SK-N-SH (cell line): ENCODE data around the gene DOCK4. TPM values are rescaled to one million over a fixed set of nuclear protein-coding genes. Genes with fewer than 3 reads are reported as not detected.
"Not testable (repeated sequence)": the region's sequence is repeated elsewhere in the genome, so short reads cannot be mapped to it uniquely, and the experiment has no call there.

Source experiments
- CTCF ChIA-PET: fragments of 300-600, 350-600 bp; formaldehyde crosslinking; extraction: SDS; loops from one replicate; lab custom pipeline; 2021; lab: Yijun Ruan, JAX
- POLR2A ChIA-PET: fragments of 350-600 bp; sonication (Branson Sonifier 250); formaldehyde crosslinking; extraction: SDS; loops from one replicate; lab custom pipeline; 2020; ENCODE audit warnings: antibody characterized with exemption, inconsistent platforms; lab: Yijun Ruan, JAX
- DNase-seq: peaks from one replicate; pipeline ENCODE4 v3.0.0; 2012
- H2AFZ ChIP-seq: fragments of 200-600 bp; sonication (generic); 2 replicates; pipeline ENCODE4 v1.8.1; 2016; ENCODE audit warnings: antibody characterized with exemption, mild to moderate bottlenecking, low read depth
- H3F3A ChIP-seq: fragments of 200-600 bp; sonication (generic); replicated peaks from 2 replicates; pipeline ENCODE3; 2016; ENCODE audit warnings: antibody characterized with exemption, mild to moderate bottlenecking; ENCODE audit not compliant: insufficient read depth
- H3K27ac ChIP-seq, 2 experiments: fragments of 200-500 bp in 1 of 2; fragments of 200-600 bp in 1 of 2; sonication (Bioruptor generic) in 1 of 2; sonication (generic), shearing (Covaris generic) in 1 of 2; 2 replicates each; pipeline versions ENCODE4 v1.5.1 to v1.6.1; 2014 to 2016; ENCODE audit warnings: low read depth in 2 of 2, inconsistent platforms in 1 of 2, low read length in 1 of 2, mild to moderate bottlenecking in 1 of 2, mixed read lengths in 1 of 2
- H3K27me3 ChIP-seq: fragments of 200-600 bp; sonication (generic), shearing (Covaris generic); 2 replicates; pipeline ENCODE4 v1.6.1; 2016; ENCODE audit warnings: mixed run types; ENCODE audit not compliant: insufficient read depth
- H3K36me3 ChIP-seq, 2 experiments: fragments of 200-500 bp in 1 of 2; fragments of 200-600 bp in 1 of 2; sonication (Bioruptor generic) in 1 of 2; sonication (generic) in 1 of 2; replicated peaks in 1 of 2; 2 replicates each; pipeline versions ENCODE3 to v1.5.1; 2014 to 2016; ENCODE audit warnings: low read length in 1 of 2, mild to moderate bottlenecking in 1 of 2; ENCODE audit not compliant: insufficient read depth in 2 of 2, control insufficient read depth in 1 of 2
- H3K4me1 ChIP-seq, 2 experiments: fragments of 200-500 bp in 1 of 2; fragments of 200-600 bp in 1 of 2; sonication (Bioruptor generic) in 1 of 2; sonication (generic), shearing (Covaris generic) in 1 of 2; 2 replicates each; pipeline versions ENCODE4 v1.5.1 to v1.6.1; 2014 to 2016; ENCODE audit warnings: low read depth in 1 of 2, low read length in 1 of 2, mixed run types in 1 of 2; ENCODE audit not compliant: insufficient read depth in 2 of 2, control insufficient read depth in 1 of 2
- H3K4me2 ChIP-seq: fragments of 200-600 bp; sonication (generic), shearing (Covaris generic); 2 replicates; pipeline ENCODE4 v1.6.1; 2017; ENCODE audit warnings: mixed run types
- H3K4me3 ChIP-seq, 2 experiments: fragments of 200-500 bp in 1 of 2; fragments of 200-600 bp in 1 of 2; sonication (Bioruptor generic) in 1 of 2; sonication (generic), shearing (Covaris generic) in 1 of 2; 2 replicates each; pipeline versions ENCODE4 v1.5.1 to v1.8.1; 2014 to 2016; ENCODE audit warnings: low read depth in 2 of 2, inconsistent platforms in 1 of 2, low read length in 1 of 2, mild to moderate bottlenecking in 1 of 2, mixed read lengths in 1 of 2, moderate library complexity in 1 of 2
- H3K79me2 ChIP-seq: fragments of 200-600 bp; sonication (generic); 2 replicates; pipeline ENCODE4 v1.8.1; 2017; ENCODE audit warnings: mild to moderate bottlenecking; ENCODE audit not compliant: insufficient read depth
- H3K9ac ChIP-seq: fragments of 200-600 bp; sonication (generic); 2 replicates; pipeline ENCODE4 v1.6.1; 2017; ENCODE audit warnings: mixed run types
- H3K9me2 ChIP-seq: fragments of 200-600 bp; sonication (generic); 2 replicates; pipeline ENCODE4 v1.6.1; 2017; ENCODE audit warnings: mixed run types
- H3K9me3 ChIP-seq: fragments of 200-600 bp; sonication (generic); 2 replicates; pipeline ENCODE4 v1.6.1; 2017; ENCODE audit warnings: mixed run types, mild to moderate bottlenecking, moderate library complexity
- H4K20me1 ChIP-seq: fragments of 200-600 bp; sonication (generic); 2 replicates; pipeline ENCODE4 v1.6.1; 2017; ENCODE audit warnings: mild to moderate bottlenecking, mixed run types; ENCODE audit not compliant: insufficient read depth
- CHD2 ChIP-seq: fragments of 150-350 bp; IDR thresholded peaks from 2 replicates; pipeline ENCODE4 v1.6.1; 2018; ENCODE audit warnings: low read length; ENCODE audit not compliant: partially characterized antibody
- EP300 ChIP-seq, 2 experiments: IDR thresholded peaks; 2 replicates each; pipeline versions ENCODE4 v1.4.0 to v1.6.1; 2012; ENCODE audit warnings: borderline replicate concordance in 1 of 2, low read depth in 1 of 2, low read length in 1 of 2
- FOSL2 ChIP-seq: IDR thresholded peaks from 2 replicates; pipeline ENCODE4 v1.4.0; 2012; ENCODE audit warnings: low read depth, mild to moderate bottlenecking, moderate library complexity, borderline replicate concordance
- JUND ChIP-seq: IDR thresholded peaks from 2 replicates; pipeline ENCODE4 v1.4.0; 2012
- MEF2A ChIP-seq: IDR thresholded peaks from 2 replicates; pipeline ENCODE4 v1.4.0; 2012; ENCODE audit warnings: low read depth, borderline replicate concordance
- MXI1 ChIP-seq: IDR thresholded peaks from 2 replicates; pipeline ENCODE4 v1.6.1; 2012; ENCODE audit warnings: mild to moderate bottlenecking, low read depth, low read length, improper control_type of control experiment
- NFIC ChIP-seq: IDR thresholded peaks from 2 replicates; pipeline ENCODE4 v1.4.0; 2012; ENCODE audit warnings: borderline replicate concordance
- RAD21 ChIP-seq: IDR thresholded peaks from 2 replicates; pipeline ENCODE4 v1.6.1; 2012; ENCODE audit warnings: mild to moderate bottlenecking, low read length
- RFX5 ChIP-seq: IDR thresholded peaks from 2 replicates; pipeline ENCODE4 v1.6.1; 2012; ENCODE audit warnings: mild to moderate bottlenecking, improper control_type of control experiment, low read length
- SIN3A ChIP-seq: IDR thresholded peaks from 2 replicates; pipeline ENCODE4 v1.6.1; 2012; ENCODE audit warnings: low read depth, mild to moderate bottlenecking, low read length, moderate library complexity, borderline replicate concordance
- TAF1 ChIP-seq: IDR thresholded peaks from 2 replicates; pipeline ENCODE4 v1.6.1; 2012; ENCODE audit warnings: low read depth, mild to moderate bottlenecking, low read length, moderate library complexity, borderline replicate concordance
- TEAD4 ChIP-seq: IDR thresholded peaks from 2 replicates; pipeline ENCODE4 v1.4.0; 2012; ENCODE audit warnings: mild to moderate bottlenecking, borderline replicate concordance; ENCODE audit not compliant: insufficient read depth
- USF1 ChIP-seq: IDR thresholded peaks from 2 replicates; pipeline ENCODE4 v1.4.0; 2012; ENCODE audit warnings: low read depth, borderline replicate concordance
- USF2 ChIP-seq: fragments of 150-350 bp; IDR thresholded peaks from 2 replicates; pipeline ENCODE4 v1.6.1; 2017; ENCODE audit warnings: antibody characterized with exemption, low read length, low read depth, borderline replicate concordance
- YY1 ChIP-seq: IDR thresholded peaks from 2 replicates; pipeline ENCODE4 v1.4.0; 2012; ENCODE audit warnings: low read depth, mild to moderate bottlenecking
- WGBS: methylation state at CpG from one replicate; pipeline ENCODE4 v1.1.6; 2017; ENCODE audit warnings: low lambda C conversion rate; 5-methylcytosine and 5-hydroxymethylcytosine counted together
- polyA plus RNA-seq, 3 experiments: library from polyadenylated mRNA; depleted of rRNA; stranded (reverse); fragments of >200 nt; gene quantifications; 2 replicates each; pipeline ENCODE4 v1.2.3, GENCODE V29; 2012
- TF ChIP-seq, protein P1 (sequence below): IDR thresholded peaks from 2 replicates; pipeline ENCODE4 v1.4.0; 2012; ENCODE audit warnings: low read depth, borderline replicate concordance
- TF ChIP-seq, protein P2 (sequence below): IDR thresholded peaks from 2 replicates; pipeline ENCODE4; 2012
- TF ChIP-seq, protein P3 (sequence below): fragments of 150-350 bp; IDR thresholded peaks from 2 replicates; pipeline ENCODE4 v1.6.1; 2016; ENCODE audit warnings: mild to moderate bottlenecking, low read depth, low read length
- TF ChIP-seq, protein P4 (sequence below): IDR thresholded peaks from 2 replicates; pipeline ENCODE4 v1.4.0; 2012; ENCODE audit warnings: low read depth

The DOCK4 gene
- polyA plus RNA-seq, 1 of the 3 experiments (the other 2 are of a cell fraction): 8.5 TPM

- Histone ChIP-seq H3K27me3 (no peaks in the 10 kb centered on the region), H3K9ac (no peak overlapping the region), H3K79me2 (no peaks in the 10 kb centered on the region), H3K36me3 (peaks cover 0 to 2% of the 10 kb centered on the region in 2 experiments), H3K4me2 (no peak overlapping the region), H3K4me3 (no peak overlapping the region), H3K9me3 (no peaks in the 10 kb centered on the region), H3F3A (no peaks in the 10 kb centered on the region), H3K4me1 (no peaks in the 10 kb centered on the region), H3K27ac (no peak overlapping the region), H4K20me1 (no peaks in the 10 kb centered on the region), H2AFZ (no peak overlapping the region), H3K9me2 (no peaks in the 10 kb centered on the region)
- 91% methylated on average over 4 of the region's 4 CpGs for WGBS
- POLR2A ChIA-PET: no interaction called here
- TF ChIP-seq JUND (no peak), MEF2A (no peak), RAD21 (no peak), SIN3A (no peak), USF1 (no peak), TAF1 (no peak), FOSL2 (no peak), MXI1 (no peak), TEAD4 (no peak), EP300 (IDR thresholded peaks at IDR 0.05; ENCODE audit: borderline replicate concordance in 1 of 2, low read depth in 1 of 2, low read length in 1 of 2) (no peak), RFX5 (no peak), YY1 (no peak), USF2 (no peak), CHD2 (no peak), NFIC (no peak)
- TF ChIP-seq, protein P1, sequence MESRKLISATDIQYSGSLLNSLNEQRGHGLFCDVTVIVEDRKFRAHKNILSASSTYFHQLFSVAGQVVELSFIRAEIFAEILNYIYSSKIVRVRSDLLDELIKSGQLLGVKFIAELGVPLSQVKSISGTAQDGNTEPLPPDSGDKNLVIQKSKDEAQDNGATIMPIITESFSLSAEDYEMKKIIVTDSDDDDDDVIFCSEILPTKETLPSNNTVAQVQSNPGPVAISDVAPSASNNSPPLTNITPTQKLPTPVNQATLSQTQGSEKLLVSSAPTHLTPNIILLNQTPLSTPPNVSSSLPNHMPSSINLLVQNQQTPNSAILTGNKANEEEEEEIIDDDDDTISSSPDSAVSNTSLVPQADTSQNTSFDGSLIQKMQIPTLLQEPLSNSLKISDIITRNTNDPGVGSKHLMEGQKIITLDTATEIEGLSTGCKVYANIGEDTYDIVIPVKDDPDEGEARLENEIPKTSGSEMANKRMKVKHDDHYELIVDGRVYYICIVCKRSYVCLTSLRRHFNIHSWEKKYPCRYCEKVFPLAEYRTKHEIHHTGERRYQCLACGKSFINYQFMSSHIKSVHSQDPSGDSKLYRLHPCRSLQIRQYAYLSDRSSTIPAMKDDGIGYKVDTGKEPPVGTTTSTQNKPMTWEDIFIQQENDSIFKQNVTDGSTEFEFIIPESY: no peak
- TF ChIP-seq, protein P2, sequence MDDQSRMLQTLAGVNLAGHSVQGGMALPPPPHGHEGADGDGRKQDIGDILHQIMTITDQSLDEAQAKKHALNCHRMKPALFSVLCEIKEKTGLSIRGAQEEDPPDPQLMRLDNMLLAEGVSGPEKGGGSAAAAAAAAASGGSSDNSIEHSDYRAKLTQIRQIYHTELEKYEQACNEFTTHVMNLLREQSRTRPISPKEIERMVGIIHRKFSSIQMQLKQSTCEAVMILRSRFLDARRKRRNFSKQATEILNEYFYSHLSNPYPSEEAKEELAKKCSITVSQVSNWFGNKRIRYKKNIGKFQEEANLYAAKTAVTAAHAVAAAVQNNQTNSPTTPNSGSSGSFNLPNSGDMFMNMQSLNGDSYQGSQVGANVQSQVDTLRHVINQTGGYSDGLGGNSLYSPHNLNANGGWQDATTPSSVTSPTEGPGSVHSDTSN: no peak
- TF ChIP-seq, protein P3, sequence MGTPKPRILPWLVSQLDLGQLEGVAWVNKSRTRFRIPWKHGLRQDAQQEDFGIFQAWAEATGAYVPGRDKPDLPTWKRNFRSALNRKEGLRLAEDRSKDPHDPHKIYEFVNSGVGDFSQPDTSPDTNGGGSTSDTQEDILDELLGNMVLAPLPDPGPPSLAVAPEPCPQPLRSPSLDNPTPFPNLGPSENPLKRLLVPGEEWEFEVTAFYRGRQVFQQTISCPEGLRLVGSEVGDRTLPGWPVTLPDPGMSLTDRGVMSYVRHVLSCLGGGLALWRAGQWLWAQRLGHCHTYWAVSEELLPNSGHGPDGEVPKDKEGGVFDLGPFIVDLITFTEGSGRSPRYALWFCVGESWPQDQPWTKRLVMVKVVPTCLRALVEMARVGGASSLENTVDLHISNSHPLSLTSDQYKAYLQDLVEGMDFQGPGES: no peak
- TF ChIP-seq, protein P4, sequence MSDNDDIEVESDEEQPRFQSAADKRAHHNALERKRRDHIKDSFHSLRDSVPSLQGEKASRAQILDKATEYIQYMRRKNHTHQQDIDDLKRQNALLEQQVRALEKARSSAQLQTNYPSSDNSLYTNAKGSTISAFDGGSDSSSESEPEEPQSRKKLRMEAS: no peak
- no peak for DNase-seq
- CTCF ChIA-PET: no interaction called here
Measured at GRCh38 chr7:111918461-111918860, 287.7 kb downstream of the DOCK4 start.

DNA sequence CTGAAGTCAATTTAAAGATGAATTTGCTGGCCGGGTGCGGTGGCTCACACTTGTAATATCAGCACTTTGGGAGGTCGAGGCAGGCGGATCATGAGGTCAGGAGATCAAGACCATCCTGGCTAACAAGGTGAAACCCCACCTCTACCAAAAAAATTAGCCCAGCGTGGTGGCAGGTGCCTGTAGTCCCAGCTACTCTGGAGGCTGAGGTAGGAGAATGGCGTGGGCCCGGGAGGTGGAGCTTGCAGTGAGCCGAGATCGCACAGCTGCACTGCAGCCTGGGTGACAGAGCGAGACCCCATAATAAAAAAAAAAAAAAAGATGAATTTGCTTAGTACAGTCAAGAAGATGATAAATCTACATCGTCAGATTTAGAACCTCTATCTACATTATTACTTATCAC lies 288.8 kb downstream of the DOCK4 start:
- DNase-seq, H3K79me2 ChIP-seq, POLR2A ChIA-PET, CTCF ChIA-PET, H3K4me3 ChIP-seq, H3K27me3 ChIP-seq, H3F3A ChIP-seq, H3K27ac ChIP-seq, H3K4me2 ChIP-seq, H4K20me1 ChIP-seq, H3K9ac ChIP-seq, H2AFZ ChIP-seq, H3K9me3 ChIP-seq, H3K36me3 ChIP-seq, H3K4me1 ChIP-seq, H3K9me2 ChIP-seq: not testable (repeated sequence)
- 96% methylated on average over 11 of the region's 11 CpGs for WGBS
